GM21528 (cell line): ENCODE results near the gene DSG3.

ENCODE experiments used
- ATAC-seq: cut with Tn5 transposase; IDR thresholded peaks from one replicate; pipeline ENCODE4 v1.9.1; 2021; ENCODE audit warnings: mild to moderate bottlenecking, moderate library complexity; ENCODE audit not compliant: unreplicated experiment, low FRiP score

Gene DSG3, protein sequence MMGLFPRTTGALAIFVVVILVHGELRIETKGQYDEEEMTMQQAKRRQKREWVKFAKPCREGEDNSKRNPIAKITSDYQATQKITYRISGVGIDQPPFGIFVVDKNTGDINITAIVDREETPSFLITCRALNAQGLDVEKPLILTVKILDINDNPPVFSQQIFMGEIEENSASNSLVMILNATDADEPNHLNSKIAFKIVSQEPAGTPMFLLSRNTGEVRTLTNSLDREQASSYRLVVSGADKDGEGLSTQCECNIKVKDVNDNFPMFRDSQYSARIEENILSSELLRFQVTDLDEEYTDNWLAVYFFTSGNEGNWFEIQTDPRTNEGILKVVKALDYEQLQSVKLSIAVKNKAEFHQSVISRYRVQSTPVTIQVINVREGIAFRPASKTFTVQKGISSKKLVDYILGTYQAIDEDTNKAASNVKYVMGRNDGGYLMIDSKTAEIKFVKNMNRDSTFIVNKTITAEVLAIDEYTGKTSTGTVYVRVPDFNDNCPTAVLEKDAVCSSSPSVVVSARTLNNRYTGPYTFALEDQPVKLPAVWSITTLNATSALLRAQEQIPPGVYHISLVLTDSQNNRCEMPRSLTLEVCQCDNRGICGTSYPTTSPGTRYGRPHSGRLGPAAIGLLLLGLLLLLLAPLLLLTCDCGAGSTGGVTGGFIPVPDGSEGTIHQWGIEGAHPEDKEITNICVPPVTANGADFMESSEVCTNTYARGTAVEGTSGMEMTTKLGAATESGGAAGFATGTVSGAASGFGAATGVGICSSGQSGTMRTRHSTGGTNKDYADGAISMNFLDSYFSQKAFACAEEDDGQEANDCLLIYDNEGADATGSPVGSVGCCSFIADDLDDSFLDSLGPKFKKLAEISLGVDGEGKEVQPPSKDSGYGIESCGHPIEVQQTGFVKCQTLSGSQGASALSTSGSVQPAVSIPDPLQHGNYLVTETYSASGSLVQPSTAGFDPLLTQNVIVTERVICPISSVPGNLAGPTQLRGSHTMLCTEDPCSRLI

DNA sequence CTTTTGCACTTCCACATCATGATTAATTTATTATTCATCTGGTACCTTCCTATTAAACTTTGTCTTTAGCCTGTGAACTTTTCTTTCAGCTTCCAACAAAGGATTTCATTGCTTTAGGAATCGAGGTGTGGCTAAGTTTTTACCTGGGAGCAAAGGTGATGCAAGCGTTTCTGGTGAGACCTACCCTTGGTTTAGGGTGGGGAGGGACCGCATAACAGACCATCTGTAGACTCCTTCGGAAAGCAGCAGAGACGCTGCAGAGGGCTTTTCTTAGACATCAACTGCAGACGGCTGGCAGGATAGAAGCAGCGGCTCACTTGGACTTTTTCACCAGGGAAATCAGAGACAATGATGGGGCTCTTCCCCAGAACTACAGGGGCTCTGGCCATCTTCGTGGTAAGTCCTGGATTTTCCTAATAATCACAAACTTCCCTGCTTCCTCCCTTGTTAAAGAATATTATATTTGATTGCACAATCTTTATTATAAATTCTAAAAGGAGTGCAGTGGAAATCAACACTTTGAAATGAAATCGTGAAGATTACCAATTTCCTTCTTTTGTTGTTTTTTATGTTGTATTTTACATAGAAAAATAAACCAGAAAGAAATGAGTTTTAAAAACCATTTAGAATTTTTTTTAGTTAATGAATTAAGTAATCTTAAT lies at the start of gene DSG3:
DSG3 (plus strand) TSS at position 212 of the 662 bp plus-strand sequence; CDS start at position 349, 137 bp downstream.
- ATAC-seq = no peak

DNA sequence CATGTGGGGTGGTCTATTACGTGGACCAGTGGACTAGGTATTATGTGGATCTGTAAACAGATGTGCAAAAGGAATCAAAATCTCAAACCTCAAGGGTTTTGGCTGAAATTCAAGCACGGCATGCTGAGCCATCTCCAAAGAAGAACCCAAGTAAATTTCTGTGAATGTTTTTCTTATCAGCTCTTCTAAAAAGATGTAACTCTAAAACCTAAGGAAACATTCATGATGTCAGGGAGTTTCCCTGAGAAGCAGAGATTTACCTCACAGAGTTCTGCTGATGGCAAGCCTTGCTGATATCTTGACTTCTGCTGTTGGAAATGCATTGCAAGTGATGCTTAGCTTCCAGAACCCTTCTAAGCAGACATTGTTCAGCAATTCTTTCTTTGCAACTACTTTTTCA lies 49.4 kb upstream of the DSG3 start:
- no peak for ATAC-seq

DNA sequence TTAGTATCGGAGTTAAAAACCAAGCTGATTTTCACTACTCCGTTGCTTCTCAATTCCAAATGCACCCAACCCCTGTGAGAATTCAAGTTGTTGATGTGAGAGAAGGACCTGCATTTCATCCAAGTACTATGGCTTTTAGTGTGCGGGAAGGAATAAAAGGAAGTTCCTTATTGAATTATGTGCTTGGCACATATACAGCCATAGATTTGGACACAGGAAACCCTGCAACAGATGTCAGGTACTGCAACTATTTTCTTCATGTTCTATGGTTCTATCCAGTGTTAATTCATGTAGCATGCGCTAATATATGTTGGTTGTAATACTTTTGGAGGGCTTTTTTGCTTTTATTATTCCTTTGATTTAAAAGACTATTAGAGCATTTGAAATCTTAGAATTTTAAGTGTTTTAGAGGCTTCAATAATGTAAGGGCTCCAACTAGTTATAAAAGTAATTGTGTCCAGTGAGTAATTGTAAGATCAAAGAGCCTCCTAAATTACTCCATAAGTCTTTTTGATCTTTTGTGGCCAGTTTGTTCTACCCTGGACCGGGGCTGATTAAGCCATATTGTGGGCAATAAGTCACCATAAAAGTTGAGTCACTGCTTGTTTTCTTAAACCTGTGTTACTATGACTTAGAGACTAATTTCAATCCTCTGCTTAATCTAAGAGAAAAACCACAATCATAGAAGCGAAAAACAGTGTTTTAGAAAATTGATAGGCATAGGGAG lies 48.1 kb upstream of the DSG3 start:
- no peak for ATAC-seq

DNA sequence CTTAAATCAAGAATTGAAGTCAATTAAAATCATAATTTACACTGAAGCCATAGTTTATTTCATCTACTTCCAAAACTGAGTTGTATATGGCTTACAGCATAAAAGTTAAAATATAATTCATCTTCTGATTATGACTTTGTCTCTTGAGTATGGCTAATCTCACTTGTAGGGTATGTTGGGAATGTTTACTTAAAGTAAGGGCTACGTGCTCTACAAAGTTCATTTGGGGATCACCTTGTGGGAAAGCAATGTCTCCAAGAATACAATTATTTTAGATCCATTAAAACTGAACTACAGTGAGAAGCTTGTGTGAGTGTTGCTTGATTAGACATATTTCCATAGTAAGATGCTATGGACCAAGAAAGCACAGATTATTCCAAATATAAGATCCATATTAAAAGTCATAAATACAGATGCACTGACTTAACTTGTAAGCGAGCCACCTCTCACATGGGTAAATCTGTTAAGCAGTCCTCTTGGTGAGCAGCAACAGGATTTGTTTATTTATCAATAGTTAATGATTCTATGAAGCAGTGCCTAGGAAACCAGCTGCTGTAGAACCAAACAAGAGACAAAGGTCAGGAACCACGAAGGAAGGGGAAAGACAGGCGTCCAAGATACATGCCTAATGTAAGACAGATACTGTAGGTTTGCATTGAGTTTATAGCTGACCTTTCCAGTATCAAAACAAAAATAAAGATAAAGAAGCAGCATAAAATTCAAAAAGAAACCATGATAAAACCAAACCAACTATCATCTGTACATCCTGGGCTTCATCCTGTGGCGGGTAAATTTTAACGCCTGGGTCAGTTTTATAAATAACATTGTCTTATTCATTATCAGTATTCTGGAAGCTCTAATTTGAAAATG lies 46.1 kb upstream of the DSG3 start:
- no peak for ATAC-seq

DNA sequence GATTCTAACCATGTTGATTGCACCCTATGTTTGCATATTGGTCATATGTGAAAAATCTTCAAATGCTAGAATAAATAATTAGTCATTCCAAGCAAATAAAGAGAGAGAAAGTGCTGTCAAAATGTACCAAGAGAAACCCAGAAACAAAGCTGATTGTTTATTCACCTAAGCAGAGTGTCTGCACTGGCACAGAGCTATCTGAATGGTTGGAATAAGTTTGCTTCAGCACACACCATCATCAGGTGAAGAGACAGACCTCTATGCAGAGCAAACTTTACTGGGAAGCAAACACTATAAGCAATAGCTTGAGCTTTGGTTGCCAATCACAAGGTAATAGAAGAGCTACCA lies 45.5 kb upstream of the DSG3 start:
- no peak for ATAC-seq

DNA sequence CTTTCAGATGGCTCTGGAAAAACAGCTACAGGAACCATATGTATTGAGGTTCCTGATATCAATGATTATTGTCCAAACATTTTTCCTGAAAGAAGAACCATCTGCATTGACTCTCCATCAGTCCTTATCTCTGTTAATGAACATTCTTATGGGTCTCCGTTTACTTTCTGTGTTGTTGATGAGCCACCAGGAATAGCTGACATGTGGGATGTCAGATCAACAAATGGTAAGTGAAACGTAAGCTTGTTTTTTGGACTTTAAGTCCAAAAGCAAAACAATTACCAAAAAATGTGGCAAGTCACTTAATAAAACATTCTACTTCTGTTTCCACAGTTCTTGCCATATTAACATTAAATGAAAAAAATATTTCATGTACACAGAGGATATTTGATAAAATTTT lies 44.1 kb upstream of the DSG3 start:
- no peak for ATAC-seq

DNA sequence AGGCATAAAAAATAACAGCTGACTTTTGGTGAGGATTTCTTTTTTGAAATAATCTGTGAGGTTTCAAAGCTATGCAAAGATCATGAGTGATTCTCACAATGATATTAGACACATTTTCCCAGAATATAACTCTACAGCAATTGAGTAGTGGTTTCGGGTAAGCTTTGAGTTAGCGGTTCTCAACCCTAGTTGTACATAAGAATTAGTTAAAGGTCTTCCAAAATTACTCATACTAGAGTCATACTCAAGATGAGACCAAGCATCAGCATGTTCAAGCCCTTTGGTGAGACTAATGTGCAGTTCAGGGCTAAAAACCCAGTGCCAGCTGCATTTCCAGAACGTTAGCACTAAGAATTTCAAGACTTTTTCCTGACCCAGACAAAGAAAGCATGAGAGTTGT lies 39.9 kb upstream of the DSG3 start:
- no peak for ATAC-seq

DNA sequence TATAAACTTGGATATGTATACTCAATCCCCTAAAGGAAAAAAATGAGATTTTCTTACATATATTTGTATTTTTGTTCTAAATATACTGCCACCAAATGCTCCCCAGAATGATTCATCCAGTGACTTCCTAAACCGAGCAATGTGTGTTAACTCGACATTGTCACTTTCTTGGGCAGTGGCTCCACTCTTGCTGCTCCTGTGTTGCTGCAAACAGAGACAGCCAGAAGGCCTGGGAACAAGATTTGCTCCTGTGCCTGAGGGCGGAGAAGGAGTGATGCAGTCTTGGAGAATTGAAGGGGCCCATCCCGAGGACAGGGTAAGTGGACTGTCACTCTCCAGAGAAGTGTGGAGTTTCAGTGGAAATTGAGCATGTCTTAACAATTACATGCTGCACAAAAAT lies 38.3 kb upstream of the DSG3 start:
- ATAC-seq = no peak

DNA sequence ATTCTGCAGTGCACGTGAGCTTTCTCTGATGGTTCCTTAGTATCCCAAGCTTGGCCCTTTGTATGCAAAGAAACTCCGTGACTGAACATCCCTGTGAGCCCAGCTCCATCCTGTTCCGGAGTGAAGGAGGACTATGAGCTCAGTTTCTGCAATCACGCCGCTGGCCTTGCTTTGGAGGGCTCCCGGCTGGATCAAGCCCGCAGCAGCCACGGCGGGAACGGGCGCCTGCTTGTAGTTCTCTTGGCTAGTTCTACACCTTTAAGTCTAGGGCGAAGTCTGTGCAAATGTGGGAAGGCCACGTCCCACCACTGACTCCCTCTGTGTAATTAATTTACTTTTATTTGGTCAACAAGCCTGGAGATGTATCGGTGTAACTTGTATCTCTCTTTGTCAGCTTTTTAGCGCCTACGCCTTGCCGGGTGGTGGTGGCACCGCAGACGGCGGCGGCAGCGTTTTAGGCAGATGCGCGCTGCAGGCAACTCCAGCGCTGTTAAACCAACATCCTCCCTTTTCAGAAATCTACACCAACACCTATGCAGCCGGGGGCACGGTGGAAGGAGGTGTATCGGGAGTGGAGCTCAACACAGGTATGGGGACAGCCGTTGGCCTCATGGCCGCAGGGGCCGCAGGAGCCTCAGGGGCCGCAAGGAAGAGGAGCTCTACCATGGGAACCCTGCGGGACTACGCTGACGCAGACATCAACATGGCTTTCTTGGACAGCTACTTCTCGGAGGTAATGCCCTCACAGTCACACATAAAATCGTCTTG lies 36.6 kb upstream of the DSG3 start:
- ATAC-seq = no peak

DNA sequence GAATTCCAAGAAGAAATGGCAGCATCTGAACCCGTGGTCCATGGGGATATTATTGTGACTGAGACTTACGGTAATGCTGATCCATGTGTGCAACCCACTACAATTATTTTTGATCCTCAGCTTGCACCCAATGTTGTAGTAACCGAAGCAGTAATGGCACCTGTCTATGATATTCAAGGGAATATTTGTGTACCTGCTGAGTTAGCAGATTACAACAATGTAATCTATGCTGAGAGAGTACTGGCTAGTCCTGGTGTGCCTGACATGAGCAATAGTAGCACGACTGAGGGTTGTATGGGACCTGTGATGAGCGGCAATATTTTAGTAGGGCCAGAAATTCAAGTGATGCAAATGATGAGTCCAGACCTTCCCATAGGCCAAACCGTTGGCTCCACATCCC lies 34.4 kb upstream of the DSG3 start:
- no peak for ATAC-seq

DNA sequence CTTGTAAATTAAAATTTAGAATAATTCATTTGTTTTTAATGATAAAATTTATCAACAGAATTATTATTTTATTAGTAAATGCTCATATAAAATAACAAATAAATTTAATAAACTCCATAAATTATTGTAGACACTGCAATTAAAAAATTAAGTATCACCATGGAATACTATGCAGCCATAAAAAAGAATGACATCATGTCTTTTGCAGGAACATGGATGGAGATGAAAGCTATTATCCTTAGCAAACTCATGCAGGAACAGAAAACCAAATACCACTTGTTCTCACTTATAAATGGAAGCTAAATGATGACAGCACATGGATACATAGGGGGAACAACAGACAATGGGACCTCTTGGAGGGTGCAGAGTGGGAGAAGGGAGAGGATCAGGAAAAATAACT lies 29.7 kb upstream of the DSG3 start:
- ATAC-seq = no peak

DNA sequence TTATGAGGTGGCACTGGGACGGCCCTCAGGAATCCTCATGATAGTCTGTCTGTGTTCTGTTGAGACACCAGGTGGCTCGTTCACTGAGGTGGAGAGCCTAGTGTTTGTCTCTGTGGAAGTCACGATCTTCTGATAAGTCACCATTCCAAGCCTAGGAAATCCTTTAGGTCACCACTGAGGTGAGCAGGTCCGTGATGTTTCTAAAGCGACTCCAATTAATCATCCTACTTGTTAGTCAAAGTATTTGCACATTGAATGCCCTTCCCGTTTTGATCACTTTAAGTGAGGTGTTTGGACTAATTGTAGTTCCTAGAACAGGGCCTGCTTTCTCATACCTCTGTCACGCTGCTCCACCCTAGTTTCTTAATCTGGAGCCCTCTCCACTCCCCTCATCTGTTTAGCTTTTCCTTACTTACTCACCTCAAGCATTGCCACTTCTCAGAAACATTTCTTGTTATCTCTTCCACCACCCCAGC lies 28.0 kb upstream of the DSG3 start:
- ATAC-seq = no peak

DNA sequence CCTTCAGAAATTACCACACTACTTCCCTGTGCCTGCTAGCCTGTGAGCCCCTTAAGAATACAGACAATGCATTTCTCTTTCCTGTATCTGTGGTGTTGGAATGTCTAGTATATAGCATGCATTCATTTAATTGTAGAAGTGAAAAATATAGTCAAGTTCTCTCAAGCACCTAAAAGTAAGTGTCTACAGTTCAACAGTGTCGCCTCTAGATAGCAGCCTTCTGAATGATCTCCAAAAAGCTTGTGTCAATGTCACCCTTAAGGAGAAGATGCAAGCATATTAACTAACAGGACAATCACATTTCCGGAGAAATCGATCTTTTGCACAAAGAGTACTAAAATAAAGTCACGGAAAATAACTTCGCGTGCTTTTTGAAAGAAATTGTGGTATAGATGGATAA lies 27.5 kb upstream of the DSG3 start:
- ATAC-seq = no peak

DNA sequence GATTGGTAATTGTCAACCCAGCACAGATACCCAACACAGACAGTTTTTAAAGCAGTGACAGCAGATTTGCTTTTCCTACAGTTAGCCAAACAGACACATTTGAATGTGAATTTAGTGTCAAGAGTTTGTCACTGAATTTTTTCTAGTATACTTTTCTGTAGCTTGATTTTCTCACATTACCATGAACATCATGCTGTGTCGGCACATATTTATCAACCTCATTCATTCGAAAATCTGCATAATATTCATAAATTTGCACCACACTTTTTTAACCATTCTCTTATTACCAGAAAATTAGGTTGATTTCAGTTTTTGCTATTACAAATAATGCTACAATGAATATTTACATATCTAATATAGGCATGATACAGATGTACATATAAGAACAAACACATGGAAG lies 27.0 kb upstream of the DSG3 start:
- no peak for ATAC-seq

DNA sequence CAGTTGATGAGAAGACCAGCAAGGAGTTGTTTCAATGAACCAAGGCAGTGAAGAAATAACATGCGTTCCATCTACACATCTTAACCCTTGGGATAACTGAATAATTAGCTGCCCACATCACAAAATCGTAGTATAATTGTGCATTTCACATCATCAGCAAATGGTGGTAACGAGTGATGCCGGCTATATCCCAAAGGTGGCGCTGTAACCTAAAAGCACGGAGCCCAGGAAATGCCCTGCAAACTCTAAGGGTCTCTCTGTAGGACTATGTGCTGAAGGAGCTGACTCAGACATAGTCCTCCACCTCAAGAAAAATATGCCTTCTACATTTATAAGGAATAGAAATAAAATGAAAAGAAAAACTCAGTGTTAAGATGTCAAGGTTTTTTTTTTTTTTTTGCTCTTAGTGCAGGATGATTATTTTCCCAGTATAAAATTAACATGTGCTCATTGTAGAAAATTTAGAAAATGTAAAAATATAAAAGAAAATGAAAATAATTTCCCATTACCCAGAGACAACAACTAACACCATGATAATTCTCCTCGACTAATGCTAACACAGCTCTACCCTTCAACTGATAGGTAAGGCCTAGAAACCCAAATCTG lies 23.1 kb upstream of the DSG3 start:
- ATAC-seq = peak; percentile 70

DNA sequence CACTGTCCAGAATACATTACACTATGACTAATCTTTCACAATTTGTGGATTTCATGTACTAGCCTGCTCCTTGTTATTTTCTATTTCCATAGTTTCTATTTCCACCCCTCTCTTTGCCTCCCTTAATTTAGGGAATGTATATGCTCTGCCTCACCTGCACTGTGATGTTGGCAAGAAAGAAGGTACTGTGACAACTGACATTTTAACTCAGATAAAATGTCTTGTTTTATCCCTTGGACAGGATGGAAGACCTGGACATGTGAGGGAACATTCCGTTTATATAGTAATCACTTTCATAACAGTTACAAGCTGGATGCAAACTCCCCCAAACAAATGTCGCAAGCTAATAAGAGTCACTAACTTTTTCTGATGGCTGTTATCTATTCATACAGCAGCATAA lies 21.5 kb upstream of the DSG3 start:
- ATAC-seq = no peak

DNA sequence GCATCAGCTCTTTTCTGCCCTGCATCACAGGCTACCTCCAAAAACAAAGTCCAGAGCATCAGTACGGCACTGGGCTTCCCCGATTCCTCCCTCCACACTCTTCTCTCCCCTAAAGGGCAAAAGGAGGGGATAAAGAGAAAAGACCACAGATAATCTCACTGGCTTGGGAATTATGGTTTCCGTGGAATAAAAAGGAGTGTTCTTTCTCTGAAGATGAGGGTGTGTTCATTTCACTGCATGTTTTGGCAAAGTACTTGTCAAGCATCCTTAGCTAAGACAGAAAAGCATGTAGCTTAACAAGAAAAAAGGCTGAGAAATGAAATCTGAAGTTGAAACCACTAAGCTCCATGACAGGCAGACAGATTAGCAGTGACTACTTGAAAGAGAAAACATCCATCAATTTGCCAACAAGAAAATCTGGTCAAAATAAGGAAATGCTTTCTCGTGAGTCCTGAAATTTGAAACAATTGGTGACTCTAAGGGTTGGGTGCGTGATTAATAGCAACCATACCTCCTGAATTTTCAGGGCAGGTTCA lies 20.6 kb upstream of the DSG3 start:
- no peak for ATAC-seq

DNA sequence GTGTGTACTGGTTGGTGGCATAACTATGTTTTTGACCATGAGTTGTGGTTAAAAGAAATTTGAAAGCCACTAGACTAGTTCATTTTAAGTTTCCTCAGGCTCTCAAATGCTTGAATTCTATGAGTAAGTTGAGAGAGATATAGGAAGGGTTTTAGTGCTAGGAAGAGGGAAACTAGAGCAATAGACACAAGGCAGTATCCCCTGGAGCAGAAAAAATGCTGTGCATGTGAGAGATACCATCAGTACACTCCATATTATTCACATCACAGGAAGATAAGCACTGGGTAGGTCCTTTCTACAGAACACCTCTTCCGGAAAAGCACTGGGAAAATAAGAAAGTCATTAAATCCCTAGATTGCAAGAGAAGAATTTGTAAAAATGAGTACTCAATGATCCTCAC lies 19.3 kb upstream of the DSG3 start:
- no peak for ATAC-seq
